Spinal cord (tissue), 10 donors: ENCODE measurements around the gene CCDC116. TPM values are rescaled to one million over a fixed set of nuclear protein-coding genes. Genes with fewer than 3 reads are reported as not detected.
"Not testable (repeated sequence)": the region's sequence is repeated elsewhere in the genome, so short reads cannot be mapped to it uniquely, and the experiment has no call there.

Experiments used
- DNase-seq, 6 donors: peaks; one replicate each; pipeline versions ENCODE4 v3.0.0 to v3.0.0-alpha.2; 2013 to 2015; ENCODE audit warnings: low spot score in 6 of 6, low read depth in 4 of 6
- H3K27ac ChIP-seq: one replicate; pipeline ENCODE4 v1.5.1; 2013; ENCODE audit warnings: low read depth, low read length, control low read depth
- H3K27me3 ChIP-seq: one replicate; pipeline ENCODE4 v1.6.1; 2013; ENCODE audit warnings: low read length; ENCODE audit not compliant: control insufficient read depth, insufficient read depth
- H3K36me3 ChIP-seq: one replicate; pipeline ENCODE4 v1.6.1; 2013; ENCODE audit warnings: low read length; ENCODE audit not compliant: control insufficient read depth, insufficient read depth
- H3K4me1 ChIP-seq: one replicate; pipeline ENCODE4 v1.6.1; 2013; ENCODE audit warnings: low read length; ENCODE audit not compliant: control insufficient read depth, insufficient read depth
- H3K4me3 ChIP-seq: one replicate; pipeline ENCODE4 v1.5.1; 2013; ENCODE audit warnings: low read depth, low read length, control low read depth
- H3K9me3 ChIP-seq: one replicate; pipeline ENCODE4 v1.6.1; 2013; ENCODE audit warnings: low read length; ENCODE audit not compliant: control insufficient read depth, insufficient read depth
- WGBS: methylation state at CpG from one replicate; pipeline ENCODE4 v1.1.5; 2013; ENCODE audit warnings: missing lambda C conversion rate; ENCODE audit not compliant: insufficient coverage; 5-methylcytosine and 5-hydroxymethylcytosine counted together
- polyA plus RNA-seq, 2 donors: library from polyadenylated mRNA; unstranded; fragments of 120-200 nt; gene quantifications; one replicate each; pipeline ENCODE4 v1.2.1, GENCODE V29; 2013; ENCODE audit not compliant: insufficient read length in 2 of 2
- total RNA-seq, 2 donors: library from RNA; depleted of rRNA in 1 of 2; stranded (reverse); fragments of 120-200 nt in 1 of 2; fragments of >200 nt in 1 of 2; gene quantifications; one replicate each; pipeline versions ENCODE4 v1.2.3 to v1.2.4, GENCODE V29; 2013 to 2014
- donor health status: healthy.

The CCDC116 gene
- total and polyA plus RNA-seq, 4 donors, result 0.20 to 1.1 (median 0.45) TPM

- Histone ChIP-seq H3K27ac (no peak overlapping the region), H3K36me3 (peaks cover 28% of the 10 kb centered on the region), H3K27me3 (no peaks in the 10 kb centered on the region), H3K9me3 (no peaks in the 10 kb centered on the region), H3K4me1 (peaks cover 21% of the 10 kb centered on the region), H3K4me3 (no peak overlapping the region)
- no peak for DNase-seq
- WGBS, result 95% methylated on average over 18 of the region's 18 CpGs
Observed at GRCh38 chr22:21632931-21633330, 371 bp downstream of the CCDC116 start.

DNA sequence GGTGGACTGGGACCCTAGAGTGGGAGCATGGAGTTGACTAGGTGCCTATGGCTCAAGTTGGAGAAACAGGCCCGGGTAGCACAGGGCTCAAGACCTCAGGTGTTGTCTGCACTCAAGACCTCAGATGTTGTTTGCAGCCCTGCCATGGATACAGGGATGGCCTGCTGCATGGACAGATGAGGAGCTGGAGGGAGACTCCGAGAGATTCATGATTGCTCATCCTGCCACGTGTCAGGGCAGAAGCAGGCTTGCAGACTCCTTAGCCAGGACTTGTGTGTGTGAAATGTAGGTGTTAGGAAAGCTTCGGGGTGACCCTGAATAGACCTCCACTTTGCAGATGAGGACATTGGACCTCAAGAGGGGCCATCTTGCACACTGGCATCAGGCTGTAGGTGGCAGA, 921 bp downstream of the CCDC116 start:
- no peaks in the 10 kb centered on the region for H3K9me3 ChIP-seq
- 100% methylated on average over 4 of the region's 4 CpGs for WGBS
- no peak overlapping the region for H3K4me3 ChIP-seq
- H3K36me3 ChIP-seq, result peaks cover 23% of the 10 kb centered on the region
- DNase-seq, result no peak
- H3K4me1 ChIP-seq, result peaks cover 15% of the 10 kb centered on the region
- no peaks in the 10 kb centered on the region for H3K27me3 ChIP-seq
- no peak overlapping the region for H3K27ac ChIP-seq

GRCh38 chr22:21634081-21634480, 1.5 kb downstream of the CCDC116 start:
- WGBS, result 96% methylated on average over 15 of the region's 16 CpGs
- Histone ChIP-seq H3K36me3 (peaks cover 20% of the 10 kb centered on the region), H3K4me3 (no peak overlapping the region), H3K27ac (no peak overlapping the region), H3K4me1 (peaks cover 10% of the 10 kb centered on the region), H3K27me3 (no peaks in the 10 kb centered on the region), H3K9me3 (no peaks in the 10 kb centered on the region)
- no peak for DNase-seq

DNA sequence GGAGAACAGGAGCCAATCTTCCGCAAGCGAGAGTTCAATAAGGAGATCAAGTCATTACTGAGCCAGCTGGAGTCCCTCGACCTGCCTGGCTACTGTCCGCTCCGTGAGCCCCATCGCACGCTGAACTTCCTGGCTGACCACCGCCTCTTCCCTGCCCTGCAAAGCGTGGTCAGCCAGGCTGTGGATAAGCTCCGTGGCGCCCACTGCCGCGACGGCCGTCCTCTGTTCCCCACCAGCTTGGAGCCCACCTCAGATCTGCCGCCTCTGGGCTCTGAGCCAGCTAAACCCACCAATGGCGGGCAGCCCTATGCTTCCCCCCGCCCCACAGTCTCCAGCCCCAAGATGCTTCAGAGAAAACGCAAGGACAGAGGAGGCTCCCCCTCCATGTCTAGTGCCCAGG, 2.3 kb downstream of the CCDC116 start:
- H3K4me3 ChIP-seq, result no peak overlapping the region
- H3K9me3 ChIP-seq, result no peaks in the 10 kb centered on the region
- DNase-seq, result no peak
- peaks cover 5% of the 10 kb centered on the region for H3K4me1 ChIP-seq
- H3K36me3 ChIP-seq, result peaks cover 20% of the 10 kb centered on the region
- no peaks in the 10 kb centered on the region for H3K27me3 ChIP-seq
- WGBS, result 70% methylated on average over 19 of the region's 19 CpGs
- H3K27ac ChIP-seq, result no peak overlapping the region

- Histone ChIP-seq H3K4me1 (no peaks in the 10 kb centered on the region), H3K36me3 (peaks cover 20% of the 10 kb centered on the region), H3K9me3 (no peaks in the 10 kb centered on the region), H3K4me3 (no peak overlapping the region), H3K27me3 (no peaks in the 10 kb centered on the region), H3K27ac (no peak overlapping the region)
- 83% methylated on average over 13 of the region's 15 CpGs for WGBS
- DNase-seq, result no peak
Observed at GRCh38 chr22:21635771-21636510, 3.4 kb downstream of the CCDC116 start.

DNA sequence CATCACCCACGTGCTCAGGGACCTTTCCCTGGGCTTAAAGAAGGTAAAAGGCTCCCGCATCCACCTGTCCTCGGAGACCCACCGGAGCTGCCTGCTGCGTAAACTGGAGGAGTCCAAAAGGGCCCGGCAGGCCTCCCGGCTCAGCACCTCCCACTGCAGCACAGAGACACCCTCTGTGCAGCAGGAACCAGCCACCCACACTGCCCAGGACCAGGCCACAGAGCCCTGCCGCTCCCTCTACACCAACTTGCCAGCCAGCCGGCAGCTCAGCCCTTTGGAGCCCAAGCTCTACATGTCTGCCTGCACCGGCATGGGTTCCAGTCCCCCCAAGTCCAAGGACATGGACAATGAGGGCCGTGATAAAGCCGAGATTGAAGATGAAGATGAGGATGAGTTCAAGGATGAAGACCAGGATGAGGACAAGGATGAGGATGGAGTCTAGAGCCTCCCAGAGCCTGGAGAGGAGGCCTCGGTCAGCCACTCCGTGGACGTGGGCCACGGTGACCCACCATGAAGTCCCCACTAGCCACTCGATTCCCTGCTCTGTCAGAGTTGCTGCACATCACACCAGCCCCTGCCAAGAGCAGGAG, 4.2 kb downstream of the CCDC116 start:
- Histone ChIP-seq H3K27ac (no peak overlapping the region), H3K27me3 (no peaks in the 10 kb centered on the region), H3K4me1 (peaks cover 5% of the 10 kb centered on the region), H3K36me3 (peaks cover 20% of the 10 kb centered on the region), H3K4me3 (no peak overlapping the region), H3K9me3 (no peaks in the 10 kb centered on the region)
- WGBS, result 84% methylated on average over 17 of the region's 17 CpGs
- DNase-seq, result no peak

DNA sequence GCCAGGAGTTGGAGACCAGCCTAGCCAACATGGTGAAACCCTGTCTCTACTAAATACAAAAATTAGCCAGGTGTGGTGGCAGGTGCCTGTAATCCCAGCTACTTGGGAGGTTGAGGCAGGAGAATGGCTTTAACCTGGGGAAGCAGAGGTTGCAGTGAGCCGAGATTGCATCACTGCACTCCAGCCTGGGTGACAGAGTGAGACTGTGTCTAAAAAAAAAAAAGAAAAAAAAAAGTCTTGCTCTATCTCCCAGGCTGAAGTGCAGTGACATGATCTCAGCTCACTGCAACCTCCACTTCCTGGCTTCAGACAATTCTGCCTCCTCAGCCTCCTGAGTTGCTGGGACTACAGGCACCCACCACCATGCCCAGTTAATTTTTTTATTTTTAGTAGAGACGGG, 4.9 kb downstream of the CCDC116 start:
- H3K27ac ChIP-seq, DNase-seq, H3K4me3 ChIP-seq, H3K27me3 ChIP-seq, H3K9me3 ChIP-seq, H3K4me1 ChIP-seq: not testable (repeated sequence)
- peaks cover 17% of the 10 kb centered on the region for H3K36me3 ChIP-seq
- 100% methylated on average over 1 of the region's 2 CpGs for WGBS

- Histone ChIP-seq H3K36me3 (peaks cover 18% of the 10 kb centered on the region), H3K27me3 (no peaks in the 10 kb centered on the region)
- DNase-seq, result no peak
Observed at GRCh38 chr22:21639359-21639758, 6.8 kb downstream of the CCDC116 start.

DNA sequence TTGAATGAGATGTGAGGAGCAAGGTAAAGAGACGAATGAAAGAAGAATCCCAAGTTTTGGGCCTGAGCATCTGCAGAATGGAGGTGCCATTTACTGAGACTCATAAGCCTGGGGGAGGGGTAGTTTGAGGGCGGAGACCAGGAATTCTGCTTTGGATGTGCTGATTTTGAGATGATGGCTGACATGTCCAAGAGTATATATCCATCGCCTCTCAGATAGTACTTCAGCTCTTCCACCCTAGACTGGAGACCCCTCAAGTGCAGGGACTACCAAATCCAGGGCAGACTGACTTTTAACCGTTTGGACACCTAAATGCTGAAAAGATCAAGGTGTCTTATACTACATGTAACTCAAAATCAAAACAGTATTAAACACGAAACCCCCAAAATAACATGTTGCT, 8.2 kb downstream of the CCDC116 start:
- H3K4me3 ChIP-seq, result no peak overlapping the region
- DNase-seq, result no peak
- 61% methylated on average over 3 of the region's 5 CpGs for WGBS
- H3K27ac ChIP-seq, result no peak overlapping the region
- H3K9me3 ChIP-seq, result no peaks in the 10 kb centered on the region
- peaks cover 17% of the 10 kb centered on the region for H3K4me1 ChIP-seq
- H3K27me3 ChIP-seq, result no peaks in the 10 kb centered on the region
- H3K36me3 ChIP-seq, result peaks cover 15% of the 10 kb centered on the region

More at GRCh38 chr22:21639359-21639758, 6.8 kb downstream of the CCDC116 start:
- Histone ChIP-seq H3K4me3 (no peak overlapping the region), H3K9me3 (no peaks in the 10 kb centered on the region), H3K4me1 (peaks cover 17% of the 10 kb centered on the region), H3K27ac (no peak overlapping the region)
- 68% methylated on average over 4 of the region's 4 CpGs for WGBS

- peak overlapping the region; percentile 40 for H3K27ac ChIP-seq
- peak in 1 of 6 donors; percentile 38 for DNase-seq
- H3K4me3 ChIP-seq, result peak overlapping the region; percentile 61
- H3K36me3 ChIP-seq, result peaks cover 17% of the 10 kb centered on the region
- 7% methylated on average over 9 of the region's 9 CpGs for WGBS
- peaks cover 17% of the 10 kb centered on the region for H3K4me1 ChIP-seq
- no peaks in the 10 kb centered on the region for H3K27me3 ChIP-seq
- H3K9me3 ChIP-seq, result no peaks in the 10 kb centered on the region
Observed at GRCh38 chr22:21641417-21641788, 8.8 kb downstream of the CCDC116 start.
